Inflammatory macrophage treated with lipopolysaccharide for 1 hour (primary cell): Measurements from ENCODE around the gene ANTXRL.
"Not testable (repeated sequence)": the region's sequence is repeated elsewhere in the genome, so short reads cannot be mapped to it uniquely, and the experiment has no call there.

ENCODE experiments used
- DNase-seq, 2 donors: peaks; one replicate each; pipeline ENCODE4 v3.0.0-alpha.2; 2020 to 2022

ANTXRL gene

DNA sequence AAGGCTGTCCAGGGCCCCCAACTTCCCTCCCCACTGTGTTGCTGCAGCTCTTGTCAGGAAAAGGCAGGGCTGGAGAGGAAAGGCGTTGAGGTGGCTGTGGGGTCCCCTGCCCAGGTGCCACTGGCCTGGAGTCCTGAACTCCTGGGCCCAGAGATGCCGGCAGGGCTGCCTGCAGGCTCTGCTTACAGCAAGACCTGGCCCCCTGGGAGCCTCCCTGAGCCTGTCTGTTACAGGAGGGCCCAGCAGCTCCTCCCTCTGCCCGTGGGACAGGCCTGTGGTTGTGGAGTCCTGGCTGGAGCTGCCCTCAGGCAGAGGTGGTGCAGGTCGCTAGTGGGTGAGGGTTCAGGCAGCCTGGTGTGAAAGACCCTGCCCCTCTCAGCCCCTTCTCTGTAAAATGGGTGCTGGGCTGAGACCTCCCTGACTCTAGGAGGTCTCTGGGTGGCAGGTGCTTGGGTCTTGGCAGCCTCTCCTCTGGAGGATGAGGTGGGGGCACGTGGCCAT lies 9.9 kb downstream of the ANTXRL start:
- DNase-seq = no peak

DNA sequence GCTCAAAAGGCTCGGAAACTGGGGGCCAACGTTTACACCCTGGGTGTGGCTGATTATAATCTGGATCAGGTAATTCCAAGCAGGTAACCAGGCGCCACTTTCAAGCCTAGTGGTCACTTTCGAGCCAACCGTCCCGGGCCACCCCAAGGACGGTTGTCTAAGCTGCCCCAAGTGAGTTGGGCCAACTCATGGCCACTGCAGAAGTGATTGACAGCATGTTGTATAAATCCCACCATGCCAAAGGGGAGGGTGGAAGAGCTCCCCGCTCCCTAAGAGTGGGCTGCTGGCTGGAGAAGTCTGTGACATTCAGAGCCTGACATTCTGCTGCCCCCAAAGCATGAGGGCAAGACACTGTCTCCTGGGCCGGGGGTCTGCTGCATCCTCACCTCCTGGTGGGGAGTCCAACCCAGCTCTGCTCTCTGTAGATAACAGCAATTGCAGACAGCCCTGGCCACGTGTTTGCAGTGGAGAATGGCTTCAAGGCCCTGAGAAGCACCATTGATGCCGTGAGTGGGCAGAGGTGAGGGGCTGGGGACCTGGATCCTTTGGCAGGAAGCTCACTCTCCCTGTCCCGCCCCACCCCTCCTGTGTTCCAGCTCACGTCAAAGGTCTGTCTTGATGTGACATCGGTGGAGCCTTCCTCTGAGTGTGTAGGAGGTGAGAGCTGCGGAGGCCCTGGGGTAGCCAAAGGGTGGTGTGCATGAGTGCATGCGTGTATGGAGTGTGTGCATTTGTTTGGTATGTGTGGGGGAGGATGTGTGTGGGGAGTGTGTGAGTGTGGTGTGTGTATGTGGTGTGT lies 10.8 kb downstream of the ANTXRL start:
- DNase-seq = no peak

DNA sequence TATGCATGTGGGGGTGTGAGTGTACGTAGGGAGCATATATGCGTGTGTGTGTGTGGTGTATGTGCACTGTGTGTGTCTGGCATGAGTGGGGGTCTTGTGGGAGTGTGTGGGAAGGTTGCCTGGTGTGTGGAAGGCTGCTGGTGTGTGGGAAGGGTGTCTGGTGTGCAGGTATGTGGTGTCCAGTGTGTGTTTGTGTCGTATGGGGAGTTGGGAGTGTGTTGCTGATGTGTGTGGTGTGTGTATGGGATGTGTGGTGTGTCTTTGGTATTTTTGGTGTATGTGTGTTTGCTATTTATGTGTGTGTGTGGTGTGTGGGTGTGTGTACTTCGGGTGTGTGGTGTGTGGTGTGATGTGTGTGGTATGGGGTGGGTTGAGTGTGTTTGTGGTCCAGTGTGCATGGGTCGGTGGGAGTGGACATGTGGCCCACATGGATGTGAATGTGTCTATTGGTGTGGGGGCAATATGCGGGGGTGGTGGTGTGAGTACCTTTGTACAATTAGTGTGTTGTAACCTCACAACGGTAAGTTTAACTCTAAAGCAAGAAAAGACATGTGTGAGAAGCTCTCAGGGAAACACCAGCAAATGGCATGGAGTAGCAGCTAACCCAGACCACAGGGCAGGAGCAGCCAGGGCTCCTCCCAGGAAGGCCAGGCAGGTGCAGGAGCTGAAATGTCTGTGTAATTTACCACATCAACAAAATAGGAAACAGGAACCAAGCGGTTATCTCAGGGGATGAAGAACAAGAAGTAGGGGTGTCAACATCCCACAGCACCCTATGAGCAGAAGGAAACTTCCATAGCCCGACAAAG lies 11.9 kb downstream of the ANTXRL start:
- peak in 1 of 2 donors; percentile 38 for DNase-seq

DNA sequence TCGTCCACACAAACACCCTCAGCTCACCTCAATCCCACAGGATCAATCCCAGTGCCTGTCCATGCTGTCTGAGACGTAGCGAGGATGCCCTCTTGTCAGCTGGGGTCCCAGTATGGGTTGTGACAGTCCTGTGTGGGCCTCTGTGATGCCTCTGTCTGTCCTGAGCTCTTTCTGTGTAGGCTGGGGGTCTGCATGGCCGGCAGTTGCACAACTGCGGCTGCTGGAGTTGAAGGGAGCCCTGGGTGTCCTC lies 12.4 kb downstream of the ANTXRL start:
- DNase-seq = no peak

DNA sequence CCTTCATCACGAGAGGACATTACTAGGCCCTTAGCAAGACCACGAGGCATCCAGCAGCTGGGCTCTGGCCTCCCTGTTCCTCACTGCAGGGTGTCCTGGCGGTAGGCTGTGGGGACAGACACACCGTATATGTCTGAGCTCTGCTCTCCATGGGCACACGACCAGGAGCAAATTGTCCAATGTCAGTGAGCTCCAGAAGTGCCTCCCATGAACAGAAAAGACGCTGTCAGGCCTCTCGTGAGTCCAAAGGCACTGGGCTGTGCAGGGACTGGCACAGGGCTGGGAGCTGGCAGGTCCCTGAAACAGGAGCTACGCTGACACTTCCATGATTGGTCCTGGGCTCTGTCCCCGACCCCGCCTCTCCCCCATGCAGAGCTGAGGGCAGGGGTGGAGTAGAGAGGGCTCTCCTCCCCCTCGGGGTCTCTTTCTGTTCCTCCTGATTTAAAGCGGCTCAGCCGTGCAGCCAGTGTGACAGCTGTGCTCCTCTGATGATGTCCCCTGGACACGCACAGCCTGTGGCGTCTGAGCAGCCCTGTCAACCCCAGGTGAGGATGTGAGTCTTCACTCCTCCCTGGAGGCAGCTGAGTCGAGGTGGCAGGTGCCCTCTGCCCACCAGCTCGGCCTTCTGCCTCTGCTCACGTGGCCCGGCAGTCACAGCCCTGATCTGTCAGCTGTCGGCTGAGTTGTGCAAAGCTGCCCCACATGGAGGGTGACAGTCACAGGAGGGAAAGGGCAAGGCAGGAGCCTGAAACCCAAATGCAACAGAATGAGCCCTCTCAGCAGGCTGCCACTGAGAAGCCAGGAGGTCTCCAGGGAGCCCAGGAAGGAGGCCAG lies 13.0 kb downstream of the ANTXRL start:
- no peak for DNase-seq

DNA sequence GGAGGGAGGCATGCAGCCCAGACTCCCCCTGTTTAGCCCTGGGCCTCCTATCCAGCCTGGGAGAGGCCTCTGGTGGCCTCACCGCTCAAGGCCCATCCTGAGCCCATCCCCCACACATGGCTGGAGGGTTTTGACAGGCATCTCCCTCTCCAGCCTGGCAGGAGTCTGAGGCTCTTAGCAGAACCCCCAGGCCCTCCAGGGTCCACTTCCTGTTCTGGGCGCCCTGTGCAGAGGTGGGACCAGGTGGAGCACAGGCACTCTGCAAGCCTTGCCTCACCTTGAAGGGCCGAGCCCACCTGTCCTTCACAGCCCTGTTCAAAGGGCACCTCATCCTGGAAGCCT lies 13.5 kb downstream of the ANTXRL start:
- DNase-seq = not testable (repeated sequence)

DNA sequence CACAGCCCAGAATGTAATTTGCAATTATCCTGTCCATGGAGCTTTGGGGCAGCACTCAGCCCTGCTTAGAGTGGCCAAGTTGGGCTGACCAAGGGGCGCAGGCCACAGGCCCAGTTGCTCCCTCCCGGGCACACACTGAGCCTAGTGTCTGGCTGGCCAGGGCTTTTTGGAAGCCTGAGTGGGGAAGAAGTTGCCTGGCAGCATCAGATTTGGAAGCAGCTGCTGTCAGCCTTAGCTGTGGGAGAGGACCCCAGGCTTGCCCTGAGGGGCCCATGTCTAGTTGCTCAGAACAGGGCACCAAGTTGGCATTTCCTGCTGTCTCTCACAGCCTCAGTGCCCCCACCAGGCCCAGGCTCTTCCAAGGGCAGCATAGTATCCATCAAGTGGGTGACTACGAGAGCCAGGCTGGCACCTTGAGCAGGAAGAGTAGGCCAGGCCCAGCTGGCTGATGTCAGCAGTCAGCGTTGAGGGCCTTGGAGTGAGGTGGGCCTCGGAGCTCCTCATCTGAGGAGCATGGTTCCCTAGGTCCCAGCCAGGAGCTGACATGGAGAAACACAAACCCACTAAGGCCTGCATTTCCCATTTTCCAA lies 14.4 kb downstream of the ANTXRL start:
- DNase-seq = no peak

DNA sequence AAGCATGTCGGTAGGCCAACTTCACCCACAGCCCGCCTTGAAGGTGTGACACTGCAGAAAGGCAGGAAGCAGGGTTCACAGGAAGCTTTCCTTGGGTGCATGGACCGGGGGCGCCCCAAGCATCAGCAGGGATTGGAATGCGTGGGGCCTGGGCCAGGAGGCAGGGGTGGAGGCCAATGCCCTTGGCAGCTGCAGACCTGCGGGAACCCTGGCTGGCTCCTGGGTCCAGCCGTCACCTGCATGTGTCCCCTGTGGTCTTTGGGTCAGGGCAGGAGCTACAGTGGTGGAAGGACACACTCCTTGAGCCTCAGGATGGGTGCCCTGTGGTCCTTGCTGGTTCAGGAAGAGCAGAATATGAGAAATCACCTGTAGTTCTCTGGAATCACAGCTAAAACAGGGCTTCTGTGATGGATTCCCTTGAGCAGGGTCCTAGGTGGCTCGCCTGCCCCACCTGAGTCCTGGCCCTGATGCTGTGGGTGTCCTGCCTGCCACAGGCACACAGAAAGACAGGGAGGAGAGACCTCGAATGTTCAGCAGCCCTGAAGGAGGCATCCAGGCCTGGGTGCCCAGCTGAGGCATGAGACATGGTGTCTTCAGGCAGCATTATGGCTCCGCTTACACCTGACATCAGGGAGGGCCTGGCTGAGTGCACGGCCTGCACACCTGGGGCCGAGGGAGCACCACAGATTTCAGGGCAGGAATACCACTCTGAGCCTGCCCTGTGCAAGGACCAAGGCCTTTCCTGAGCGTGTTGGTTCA lies 15.1 kb downstream of the ANTXRL start:
- DNase-seq = no peak

DNA sequence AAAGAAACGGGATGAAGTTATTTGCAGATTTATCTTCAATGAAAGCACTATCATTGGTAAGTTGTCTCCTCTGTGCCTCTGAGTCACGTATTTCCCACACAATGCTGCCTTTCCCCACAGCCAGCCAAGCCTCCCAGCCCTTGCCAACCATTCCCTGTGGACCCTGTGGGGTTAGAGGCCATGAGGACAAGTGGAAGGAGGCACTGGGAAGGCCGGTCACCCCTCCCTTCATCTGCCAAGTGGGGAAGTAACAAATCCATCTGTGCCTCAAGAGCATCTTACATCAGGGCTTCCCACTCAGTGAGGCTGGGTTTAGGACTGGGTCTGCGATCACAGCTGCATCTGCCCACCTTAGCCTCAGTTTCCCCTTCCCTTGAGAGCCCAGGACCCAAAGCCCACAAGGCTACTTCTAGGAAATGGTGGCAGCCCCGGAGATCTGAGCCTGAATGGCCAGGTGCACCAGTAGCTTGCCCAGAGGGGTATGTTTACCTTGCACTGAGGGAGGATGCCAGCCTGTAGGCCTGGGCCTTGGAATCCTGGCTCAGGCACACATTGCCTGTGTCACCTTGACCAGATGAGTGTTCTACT lies 16.1 kb downstream of the ANTXRL start:
- not testable (repeated sequence) for DNase-seq

DNA sequence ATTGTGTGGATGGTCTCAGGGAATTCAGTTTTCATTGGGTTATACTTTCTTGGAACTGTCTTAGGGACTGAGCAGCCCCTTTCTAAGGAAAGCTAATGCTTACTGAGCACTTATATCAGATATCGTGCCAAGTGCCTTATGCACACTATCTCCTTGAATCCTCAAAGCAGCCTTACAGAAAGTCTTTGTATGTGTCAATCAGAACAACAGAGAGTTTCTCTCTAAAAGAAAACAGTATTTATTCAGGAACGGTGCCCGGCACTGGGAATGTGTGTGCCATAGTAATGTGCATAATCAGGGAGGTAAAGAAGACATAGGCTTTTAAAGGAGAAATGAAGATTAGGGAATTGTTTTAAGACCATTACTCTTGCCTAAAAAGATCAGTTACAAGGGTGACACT lies 17.3 kb downstream of the ANTXRL start:
- no peak for DNase-seq

DNA sequence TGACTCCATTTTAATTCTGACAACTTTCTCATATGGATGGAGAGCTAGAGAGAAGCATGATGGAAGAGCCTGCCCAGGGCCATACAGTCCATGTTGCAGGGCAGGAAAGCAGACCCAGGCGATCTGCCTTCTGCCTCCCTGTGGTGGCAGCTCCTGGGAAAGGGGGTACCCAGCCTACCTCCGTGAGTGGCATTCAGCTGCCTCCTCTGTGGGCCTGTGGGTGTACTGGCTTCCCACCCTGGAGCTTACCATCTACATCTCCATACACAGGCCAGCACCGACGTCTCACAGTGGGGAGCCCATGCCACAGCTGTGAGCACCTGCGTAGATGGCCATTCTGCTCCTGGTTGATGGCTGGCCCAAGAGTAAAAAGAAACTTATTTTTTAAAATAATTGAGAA lies 17.9 kb downstream of the ANTXRL start:
- not testable (repeated sequence) for DNase-seq

DNA sequence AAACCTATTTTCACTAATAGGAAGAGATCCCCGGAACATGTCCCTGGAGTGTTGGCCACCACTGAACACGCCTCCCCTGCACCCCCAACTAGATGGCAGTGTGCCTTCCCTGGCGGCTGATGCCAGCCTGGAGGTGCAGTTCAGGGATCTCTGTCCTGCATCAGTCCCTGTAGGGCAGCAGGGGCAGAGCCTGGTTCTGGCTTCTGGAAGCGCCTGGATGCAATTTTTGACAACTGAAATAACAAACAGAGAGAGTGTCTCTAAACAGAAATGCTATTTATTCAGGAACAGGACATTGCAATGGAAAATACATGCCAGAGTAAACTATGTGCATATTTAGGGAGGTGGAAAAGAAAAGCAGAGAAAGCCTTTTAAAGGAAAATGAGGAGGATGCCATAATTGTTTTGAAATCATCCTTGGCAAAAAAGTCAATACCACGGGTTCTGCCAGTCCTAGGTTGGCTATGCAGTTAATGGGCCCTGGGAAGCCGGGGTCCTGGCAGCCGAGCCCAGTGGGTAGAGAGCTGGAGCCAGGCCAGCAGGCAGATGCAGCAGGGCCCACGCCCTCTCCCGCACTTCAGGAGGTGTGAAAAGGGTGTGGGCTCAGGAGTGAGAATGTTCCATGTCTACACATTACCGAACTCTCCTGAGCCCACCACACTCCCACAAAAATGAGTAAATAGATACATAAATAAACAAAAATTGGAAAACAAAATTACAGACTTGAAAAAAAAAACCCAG lies 18.5 kb downstream of the ANTXRL start:
- no peak for DNase-seq

DNA sequence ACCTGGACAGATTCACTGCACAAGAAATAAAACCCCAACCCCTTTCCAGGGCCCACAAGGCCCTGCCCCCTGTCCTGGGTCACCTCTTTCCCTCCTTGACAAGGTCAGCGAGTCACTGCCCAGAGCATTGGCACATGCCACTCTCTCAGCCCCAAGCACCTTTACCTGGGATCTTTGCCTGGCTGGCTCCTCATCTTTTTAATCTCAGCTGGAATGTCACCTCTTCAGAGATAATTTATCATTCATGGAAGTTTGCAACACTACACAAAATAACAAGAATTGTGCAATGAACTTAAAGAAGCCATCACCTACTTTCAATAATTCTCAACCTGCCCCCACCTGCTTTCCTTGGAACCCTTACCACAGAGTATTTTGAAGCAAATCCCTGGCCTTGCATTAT lies 19.2 kb downstream of the ANTXRL start:
- DNase-seq = no peak

DNA sequence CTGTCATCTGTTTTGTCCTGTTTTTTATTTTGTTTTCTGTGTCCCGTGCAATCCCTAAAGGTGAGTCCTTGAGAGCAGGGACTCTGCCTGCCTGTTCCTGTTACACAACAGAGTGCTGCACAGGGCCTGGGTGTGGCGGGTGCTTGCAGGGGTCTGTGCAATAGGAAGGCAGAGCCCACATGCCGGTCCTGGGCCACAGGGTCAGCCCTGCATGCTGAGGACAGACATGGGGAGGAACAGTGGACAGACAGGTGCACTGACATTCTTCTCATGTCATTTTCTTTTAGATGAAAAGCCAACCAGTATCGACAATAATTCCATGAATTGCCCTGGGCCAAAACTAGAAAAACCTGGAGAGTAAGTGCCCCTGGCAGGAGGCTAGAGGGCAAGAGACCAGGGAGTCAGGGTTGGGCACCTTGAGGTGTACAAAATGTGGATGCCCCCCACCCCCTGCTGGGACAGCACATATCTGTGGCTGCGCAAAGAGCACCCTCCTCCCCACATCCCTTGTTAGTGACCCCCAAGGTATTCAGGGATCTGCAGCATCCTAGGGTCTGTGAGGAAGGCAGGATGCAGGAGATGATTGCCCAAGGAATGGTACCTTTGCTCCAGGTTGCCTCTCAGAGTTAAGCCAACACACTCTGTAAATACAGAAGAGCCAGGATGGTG lies 19.9 kb downstream of the ANTXRL start:
- no peak for DNase-seq

DNA sequence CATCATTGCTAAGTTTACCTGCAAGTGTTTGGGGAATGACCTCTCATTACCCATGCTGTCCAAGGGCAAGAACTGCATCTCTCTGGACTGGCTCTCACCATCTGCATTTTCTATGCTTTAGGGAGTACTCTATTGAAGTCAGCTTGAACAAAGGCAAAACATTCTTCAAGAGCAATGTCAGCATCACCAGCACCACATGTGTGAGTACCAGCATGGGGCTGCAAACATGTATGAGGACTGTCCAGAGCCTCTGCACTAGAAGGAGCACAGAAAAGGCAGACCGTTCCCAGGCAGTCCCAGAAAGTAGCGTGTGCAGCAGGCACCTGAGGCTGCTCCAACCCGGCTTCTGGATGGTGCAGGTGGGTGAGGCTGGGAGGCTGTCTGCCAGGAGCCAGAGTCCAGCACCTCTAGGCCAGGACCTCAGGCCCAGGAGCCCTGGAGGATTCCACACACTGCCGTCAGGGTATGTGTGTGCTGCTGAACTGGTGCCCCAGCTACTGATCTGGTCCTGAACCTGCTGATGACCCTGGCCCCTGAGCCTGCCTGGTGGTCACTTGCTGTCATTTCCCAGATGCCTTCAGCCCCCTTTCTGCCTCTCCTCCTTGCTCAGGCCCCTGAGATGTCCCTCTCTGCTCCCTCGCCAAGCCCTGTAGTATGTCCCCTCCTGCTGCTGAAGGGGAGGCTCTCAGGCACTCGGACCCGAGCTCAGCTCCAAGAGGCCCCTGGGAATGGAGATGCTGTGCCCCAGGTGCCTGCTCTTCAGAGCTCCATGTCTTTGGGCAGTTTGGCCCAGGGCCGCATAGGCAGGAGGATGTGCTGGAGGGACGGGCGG lies 20.7 kb downstream of the ANTXRL start:
- DNase-seq = no peak

DNA sequence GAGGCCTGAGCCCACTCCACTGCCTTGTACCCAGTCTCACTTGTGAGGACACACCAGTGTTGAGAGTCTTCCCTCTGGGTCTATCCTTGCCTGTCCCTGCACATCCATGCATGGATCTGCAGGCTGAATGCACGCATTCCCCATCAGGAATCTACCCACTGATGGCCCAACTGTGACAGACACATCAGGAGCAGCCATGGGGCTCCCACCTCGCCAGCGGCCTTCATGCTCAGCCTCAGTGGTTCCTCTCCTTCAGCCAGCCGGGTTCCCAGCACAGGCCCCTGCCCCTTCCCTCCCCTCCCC lies 21.3 kb downstream of the ANTXRL start:
- no peak for DNase-seq

DNA sequence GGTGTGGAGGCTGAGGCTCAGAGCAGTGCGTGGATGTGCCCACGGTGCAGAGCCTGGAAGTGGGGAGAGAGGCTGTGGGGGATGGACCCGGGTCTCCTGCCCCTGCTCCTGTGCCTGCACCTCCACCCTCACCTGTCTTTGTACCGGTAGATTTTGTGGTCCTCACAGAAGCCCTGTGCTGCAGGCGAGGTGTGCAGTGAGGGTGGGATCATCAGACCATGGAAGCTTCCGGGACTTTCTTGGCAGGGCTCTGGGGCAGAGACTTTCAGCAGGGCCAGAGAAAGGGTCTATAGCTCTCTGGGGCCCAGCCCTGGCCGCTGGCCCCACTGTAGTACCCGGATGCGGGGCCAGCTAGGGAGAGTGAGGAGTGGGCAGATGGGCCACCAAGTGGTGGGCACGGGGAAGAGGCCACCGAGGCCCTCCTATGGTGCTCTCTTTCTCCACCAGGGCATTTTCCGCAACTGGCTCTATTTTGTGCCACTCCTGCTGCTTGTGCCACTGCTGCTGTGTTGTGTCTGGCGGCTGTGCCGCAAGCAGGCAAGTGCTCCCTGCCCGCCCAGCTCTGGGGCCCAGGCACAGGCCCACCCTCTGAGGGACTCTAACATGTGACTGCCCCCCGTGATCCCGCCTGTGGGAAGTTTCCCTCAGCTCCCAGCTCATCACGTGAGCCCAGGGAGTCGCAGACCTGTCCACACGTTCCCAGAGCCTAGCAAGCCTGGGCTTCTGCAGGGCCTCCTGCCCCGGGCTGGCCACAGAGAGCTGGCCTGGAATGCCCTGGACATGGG lies 22.1 kb downstream of the ANTXRL start:
- DNase-seq = no peak

DNA sequence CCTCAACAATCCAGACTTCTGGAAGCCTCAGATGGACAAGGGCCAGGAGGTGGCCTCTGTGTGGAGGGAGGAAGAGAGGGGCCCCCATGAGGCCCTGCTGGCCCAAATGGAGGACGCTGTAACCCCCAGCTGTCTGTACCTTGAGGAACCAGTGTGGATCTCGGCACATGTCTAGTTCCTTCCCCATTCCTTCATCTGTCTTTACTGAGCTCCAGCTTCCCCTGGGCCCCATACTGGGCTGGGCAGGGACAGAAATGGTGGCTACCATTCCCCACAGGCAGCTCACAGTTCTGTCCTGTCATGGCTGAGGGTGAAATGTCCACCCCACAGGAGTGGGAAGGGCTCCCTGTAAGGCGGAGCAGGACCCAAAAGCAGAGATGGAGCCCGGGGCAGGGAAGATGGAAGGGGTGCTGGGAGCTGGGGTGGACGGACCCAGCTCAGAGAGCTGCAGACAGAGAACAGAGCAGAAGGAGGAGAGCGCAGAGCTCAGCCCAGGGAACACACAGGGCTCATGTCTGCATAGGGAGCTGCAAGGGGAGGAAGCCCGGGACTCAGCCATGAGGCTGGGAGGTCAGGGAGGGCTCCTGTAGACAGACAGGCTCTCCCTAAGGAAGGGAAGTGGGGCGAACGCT lies 22.8 kb downstream of the ANTXRL start:
- DNase-seq = no peak

DNA sequence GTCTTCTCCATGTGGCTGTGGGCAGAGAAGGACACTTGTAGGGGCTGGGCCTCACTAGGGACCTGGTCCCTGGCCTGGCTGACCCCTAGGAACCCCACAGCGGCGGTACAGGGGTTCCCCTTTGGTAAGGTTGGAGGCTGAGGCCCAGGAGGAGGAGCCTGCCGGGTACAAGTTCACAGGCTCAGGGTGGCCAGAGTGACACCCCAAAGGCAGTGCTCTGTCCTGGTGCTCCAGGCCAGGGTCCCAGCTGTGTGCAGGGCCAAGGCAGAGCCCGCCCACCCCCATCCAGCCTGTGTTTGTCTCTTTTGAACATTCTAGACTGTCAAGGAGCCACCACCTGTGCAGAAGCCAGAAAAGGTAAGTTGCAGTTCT lies 23.3 kb downstream of the ANTXRL start:
- no peak for DNase-seq
